Measurements from ENCODE around the gene CLIP1.
"Not testable (repeated sequence)": the region's sequence is repeated elsewhere in the genome, so short reads cannot be mapped to it uniquely, and the experiment has no call there.

CLIP1 gene

GRCh38 chr12:122394626-122395194, 27.8 kb downstream of the CLIP1 start:
- no peak for DNase-seq

- DNase-seq = no peak
Measured at GRCh38 chr12:122393817-122394216, 28.7 kb downstream of the CLIP1 start.

DNA sequence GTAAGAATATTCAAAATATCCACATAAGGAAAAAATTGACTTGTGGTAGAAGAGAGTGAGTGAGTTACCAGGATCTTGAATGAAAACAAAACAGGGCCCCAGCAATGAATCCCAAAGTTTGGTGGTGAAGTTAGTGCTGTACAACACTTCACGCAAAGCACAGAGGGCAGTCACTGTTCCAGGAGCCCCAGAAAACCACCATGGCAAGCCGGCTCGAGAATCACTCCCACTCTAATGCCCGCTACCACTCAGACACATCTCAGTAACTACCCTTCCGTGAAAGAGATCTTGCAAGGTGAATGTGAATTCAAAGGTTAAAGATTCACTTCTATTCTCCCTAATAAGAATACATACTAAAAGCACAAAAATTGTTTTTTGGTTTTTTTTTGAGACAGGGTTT, 30.1 kb downstream of the CLIP1 start:
- DNase-seq = no peak

DNA sequence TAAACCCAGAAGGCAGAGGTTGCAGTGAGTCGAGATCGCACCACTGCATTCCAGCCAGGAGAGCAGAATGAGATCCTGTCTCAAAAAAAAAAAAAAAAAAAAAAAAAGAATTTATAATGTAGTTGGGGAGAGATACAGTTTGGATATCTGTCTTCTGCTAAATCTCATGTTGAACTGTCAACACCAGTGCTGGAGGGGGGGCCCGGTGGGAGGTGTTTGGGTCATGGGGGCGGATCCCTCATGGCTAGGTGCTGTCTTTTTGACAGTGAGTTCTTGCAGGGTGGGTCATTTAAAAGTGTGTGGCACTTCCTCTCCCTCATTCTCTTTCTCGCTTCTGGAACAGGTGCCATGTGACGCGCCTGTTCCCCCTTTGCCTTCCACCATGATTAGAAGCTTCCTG, 32.8 kb downstream of the CLIP1 start:
- no peak for DNase-seq

DNA sequence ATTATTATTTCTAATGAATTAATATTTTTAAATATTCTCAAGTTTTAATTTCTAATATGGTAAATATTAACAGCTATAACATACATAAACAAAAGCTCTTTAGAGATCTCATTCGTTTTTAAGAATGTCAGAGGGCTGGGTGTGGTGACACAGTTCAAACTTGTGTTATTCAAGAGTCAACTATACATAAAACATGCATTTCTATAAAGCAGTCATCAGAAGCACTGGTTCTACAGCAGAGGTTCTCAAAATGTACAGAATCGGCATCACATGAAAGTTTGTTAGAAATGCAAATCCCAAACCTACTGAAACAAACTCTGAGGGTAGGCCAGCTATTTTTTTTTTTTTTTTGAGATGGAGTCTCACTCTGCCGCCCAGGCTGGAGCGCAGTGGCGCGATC, 34.6 kb downstream of the CLIP1 start:
- DNase-seq = no peak

- no peak for DNase-seq
Measured at GRCh38 chr12:122385171-122386016, 37.1 kb downstream of the CLIP1 start.

GRCh38 chr12:122382919-122383350, 39.5 kb downstream of the CLIP1 start:
- no peak for DNase-seq

DNA sequence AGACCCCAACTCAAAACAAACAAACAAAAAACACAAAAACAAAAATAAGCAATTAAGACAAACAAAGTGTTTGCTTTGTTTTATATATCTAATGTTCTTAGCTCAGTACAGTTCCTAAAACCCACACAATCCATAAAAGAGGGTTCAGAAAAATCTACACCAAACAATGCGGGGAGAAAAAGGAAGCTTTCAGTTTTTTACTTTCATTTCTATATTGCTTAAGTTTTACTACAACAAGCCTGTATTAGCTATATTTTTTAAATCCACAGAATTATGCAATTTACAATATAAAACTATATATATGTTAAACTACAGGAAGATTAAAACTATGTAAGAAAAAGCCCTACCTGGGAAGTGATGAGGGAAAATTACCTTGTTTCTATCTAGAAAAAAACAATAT, 41.4 kb downstream of the CLIP1 start:
- DNase-seq = no peak

GRCh38 chr12:122376751-122377150, 45.7 kb downstream of the CLIP1 start:
- DNase-seq = not testable (repeated sequence)

- no peak for DNase-seq
Measured at GRCh38 chr12:122374707-122375106, 47.8 kb downstream of the CLIP1 start.

DNA sequence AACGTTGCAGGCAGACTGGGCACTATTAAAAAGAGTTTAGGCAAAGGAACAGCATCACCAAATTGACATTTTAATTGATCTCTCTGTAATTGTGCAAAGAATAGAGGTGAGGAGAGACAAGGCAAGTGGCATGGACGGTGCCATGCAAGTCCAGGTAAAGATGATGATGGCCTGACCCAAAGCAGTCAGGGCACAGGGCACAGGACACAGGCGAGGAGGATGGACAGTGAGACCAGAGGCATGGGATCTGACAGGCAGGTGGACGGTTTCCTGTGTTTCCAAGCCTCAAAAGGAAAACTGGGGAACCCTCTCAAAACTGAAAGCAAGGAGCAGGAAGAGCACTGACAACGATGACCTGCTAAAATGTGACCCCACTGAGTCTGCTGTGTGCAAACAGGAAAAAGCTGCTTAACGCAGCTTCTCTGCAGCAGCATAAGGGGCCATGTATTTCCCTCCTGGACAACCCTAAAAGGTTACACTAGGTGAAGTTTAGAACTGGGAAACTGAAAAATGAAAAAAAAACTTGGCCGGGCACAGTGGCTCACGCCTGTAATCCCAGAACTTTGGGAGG, 50.9 kb downstream of the CLIP1 start:
- no peak for DNase-seq

- no peak for DNase-seq
Measured at GRCh38 chr12:122368361-122369073, 54.0 kb downstream of the CLIP1 start.

DNA sequence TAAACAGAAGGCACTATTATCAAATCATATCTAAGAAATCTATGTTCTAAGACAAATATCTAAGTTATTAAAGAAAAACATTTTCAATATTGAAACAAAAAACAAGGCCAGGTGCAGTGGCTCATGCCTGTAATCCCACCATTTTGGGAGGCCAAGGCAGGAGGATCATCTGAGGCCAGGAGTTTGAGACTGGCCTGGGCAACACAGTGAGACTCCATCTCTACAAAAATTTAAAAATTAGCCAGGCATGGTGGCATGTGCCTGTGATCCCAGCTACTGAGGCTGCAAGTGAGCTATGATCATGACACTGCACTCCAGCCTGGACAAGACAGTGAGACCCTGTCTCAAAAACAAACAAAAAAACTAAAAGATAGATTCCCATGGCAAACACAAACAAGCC, 54.8 kb downstream of the CLIP1 start:
- DNase-seq = not testable (repeated sequence)

DNA sequence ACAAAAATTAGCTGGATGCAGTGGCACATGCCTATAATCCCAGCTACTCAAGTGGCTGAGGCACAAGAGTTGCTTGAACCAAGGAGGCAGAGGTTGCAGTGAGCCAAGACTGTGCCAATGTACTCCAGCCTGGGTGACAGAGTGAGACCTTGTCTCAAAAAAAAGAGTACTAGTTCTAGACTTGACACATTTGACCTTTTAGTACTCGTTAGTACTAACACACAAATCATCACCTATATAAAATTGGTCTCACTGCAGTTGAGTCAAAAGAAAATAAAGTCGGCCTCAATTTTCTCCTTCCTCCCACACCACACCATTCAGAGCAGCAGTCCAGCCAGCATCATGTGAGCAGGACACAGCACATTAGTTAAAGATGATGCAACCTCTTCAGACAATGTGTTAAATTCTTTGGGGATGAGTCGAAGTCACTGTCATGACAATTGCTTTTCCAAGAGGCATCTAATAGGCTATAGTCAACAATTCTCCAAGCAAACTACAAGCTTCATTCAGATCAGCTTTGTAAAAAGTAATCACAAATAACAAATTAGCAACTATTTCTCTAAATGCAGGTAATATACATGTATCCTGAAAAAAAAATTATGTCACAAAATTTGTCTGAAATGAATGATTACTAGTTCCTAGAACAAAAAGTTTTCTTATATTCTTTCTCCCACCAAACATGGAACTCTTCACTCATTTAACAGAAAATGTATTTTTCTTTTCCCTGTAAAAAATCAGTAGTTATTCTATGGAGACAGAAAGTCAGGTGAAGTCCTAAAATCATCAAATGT, 55.6 kb downstream of the CLIP1 start:
- no peak for DNase-seq

DNA sequence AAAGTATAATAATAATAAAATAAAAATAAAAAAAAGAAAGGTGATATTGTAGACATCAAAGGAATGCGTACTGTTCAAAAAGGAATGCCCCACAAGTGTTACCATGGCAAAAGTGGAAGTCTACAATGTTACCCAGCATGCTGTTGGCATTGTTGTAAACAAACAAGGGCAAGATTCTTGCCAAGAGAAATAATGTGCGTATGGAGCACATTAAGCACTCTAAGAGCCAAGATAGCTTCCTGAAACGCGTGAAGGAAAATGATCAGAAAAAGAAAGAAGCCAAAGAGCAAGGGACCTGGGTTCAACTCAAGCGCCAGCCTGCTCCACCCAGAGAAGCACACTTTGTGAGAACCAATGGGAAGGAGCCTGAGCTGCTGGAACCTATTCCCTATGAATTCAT, 57.2 kb downstream of the CLIP1 start:
- not testable (repeated sequence) for DNase-seq

DNA sequence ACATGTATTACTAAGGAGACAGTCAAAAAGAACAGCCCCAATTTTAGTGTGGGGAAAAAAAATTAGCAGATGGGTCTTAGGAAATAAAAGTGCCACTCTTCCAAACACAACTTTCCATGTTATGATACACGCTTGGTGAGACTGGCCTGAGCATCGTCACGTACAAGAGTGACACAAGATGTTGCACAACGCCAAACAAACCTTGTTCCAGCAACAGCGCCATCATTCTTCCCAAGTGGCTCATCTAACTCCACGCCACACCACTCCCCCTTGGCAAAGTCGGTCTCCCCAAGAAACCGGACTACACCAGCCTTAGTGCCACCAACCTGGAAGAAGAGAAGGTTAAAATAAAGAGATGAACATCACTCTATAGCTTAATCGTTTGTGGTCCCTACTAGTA, 58.7 kb downstream of the CLIP1 start:
- DNase-seq = no peak

DNA sequence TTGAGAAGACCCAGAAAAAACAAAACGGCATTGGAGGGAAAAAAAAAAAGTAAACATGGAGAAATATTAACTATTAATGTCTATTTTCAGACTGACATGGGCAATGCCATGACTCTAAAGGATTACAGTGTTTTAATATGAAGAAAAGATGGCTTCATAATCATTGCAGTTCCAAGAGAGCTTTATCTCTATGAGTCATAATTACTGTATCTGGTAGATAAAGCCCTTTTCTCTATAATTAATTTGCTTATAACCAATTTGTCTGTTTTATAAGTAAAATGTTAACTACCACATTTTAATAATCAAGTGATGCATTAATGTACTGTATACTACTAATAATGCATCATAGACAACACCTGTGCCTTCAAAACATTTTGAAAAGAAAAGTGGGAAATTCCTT, 59.7 kb downstream of the CLIP1 start:
- DNase-seq = no peak

- DNase-seq = not testable (repeated sequence)
Measured at GRCh38 chr12:122358403-122358802, 64.1 kb downstream of the CLIP1 start.

GRCh38 chr12:122357536-122357935, 64.9 kb downstream of the CLIP1 start:
- DNase-seq = not testable (repeated sequence)

DNA sequence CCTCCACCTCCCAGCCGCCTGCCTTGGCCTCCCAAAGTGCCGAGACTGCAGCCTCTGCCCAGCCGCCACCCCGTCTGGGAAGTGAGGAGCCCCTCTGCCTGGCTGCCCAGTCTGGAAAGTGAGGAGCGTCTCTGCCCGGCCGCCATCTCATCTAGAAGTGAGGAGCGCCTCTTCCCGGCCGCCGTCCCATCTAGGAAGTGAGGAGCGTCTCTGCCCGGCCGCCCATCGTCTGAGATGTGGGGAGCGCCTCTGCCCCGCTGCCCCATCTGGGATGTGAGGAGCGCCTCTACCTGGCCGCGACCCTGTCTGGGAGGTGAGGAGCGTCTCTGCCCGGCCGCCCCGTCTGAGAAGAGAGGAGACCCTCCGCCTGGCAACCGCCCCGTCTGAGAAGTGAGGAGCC, 65.5 kb downstream of the CLIP1 start:
- DNase-seq = not testable (repeated sequence)

DNA sequence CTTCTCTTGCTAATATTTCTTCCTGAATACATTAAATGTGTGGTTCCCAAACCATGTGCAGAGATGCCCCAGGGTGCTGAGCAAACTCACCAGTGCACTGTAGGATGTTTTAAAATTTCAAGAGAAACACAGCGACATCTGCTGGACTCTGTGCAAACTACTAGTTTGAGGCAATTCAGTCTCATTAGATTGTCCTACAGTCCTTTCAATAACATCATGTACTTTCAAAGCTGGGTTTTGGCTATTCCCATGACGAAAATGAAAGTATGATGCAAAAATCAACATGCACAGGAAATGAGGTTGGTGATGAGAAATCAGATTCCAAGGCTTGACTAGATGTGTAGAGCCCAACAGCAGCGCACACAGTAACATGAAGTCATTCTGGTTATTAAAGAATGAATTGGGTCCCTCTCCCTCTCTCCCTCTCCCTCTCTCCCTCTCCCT, 66.3 kb downstream of the CLIP1 start:
- DNase-seq = peak; percentile 39

GRCh38 chr12:122355706-122356105, 66.8 kb downstream of the CLIP1 start:
- DNase-seq = no peak

Measured in activated CD4-positive, CD25-positive, alpha-beta regulatory T cell treated with anti-CD3 and anti-CD28 coated beads, Interleukin-2, amount 50 U/mL, for 72 hours (primary cell).